ENCODE results near the gene NEK4. TPM values are rescaled to one million over a fixed set of nuclear protein-coding genes. Genes with fewer than 3 reads are reported as not detected.

The NEK4 gene
- polyA plus RNA-seq, 1 donor (not counting 4 experiments of a cell fraction or from before 2014, with no cell fraction given): 13.6 TPM

DNA sequence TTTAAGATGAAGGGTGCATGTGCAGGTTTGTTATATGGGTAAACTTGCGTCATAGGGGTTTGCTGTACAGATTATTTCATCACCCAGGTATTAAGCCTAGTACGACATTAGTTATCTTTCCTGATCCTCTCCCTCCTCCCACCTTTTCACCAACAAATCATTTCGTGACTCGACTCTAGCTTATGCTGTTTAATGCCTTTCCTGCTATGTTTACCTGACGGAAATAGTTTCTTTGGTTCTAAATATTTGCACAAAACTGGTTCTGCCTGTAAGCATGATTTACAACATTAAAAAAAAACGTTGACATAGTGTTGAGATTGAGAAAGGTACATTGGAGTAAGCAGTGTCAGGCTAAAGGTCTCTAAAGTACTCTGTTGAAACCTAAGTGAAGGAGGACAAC is 82.5 kb downstream of the NEK4 start:
- Histone ChIP-seq H3K27ac (ENCODE audit: control insufficient read depth, insufficient read depth, low read length) (peak overlapping the region; percentile 10), H3K36me3 (ENCODE audit: control insufficient read depth in 2 of 2, extremely low read depth in 1 of 2, insufficient read depth in 2 of 2, low read length in 2 of 2) (peaks cover 36 to 55% of the 10 kb centered on the region in 2 experiments), H3K27me3 (ENCODE audit: control insufficient read depth, extremely low read depth, insufficient read depth, low read length) (no peaks in the 10 kb centered on the region), H3K4me2 (ENCODE audit: control insufficient read depth, extremely low read depth, insufficient read depth, low read depth, low read length) (no peak overlapping the region), H3K4me1 (ENCODE audit: control insufficient read depth, extremely low read depth, insufficient read depth, low read length) (peaks cover 17% of the 10 kb centered on the region), H4K20me1 (ENCODE audit: control insufficient read depth, extremely low read depth, insufficient read depth, low read length) (peaks cover 2% of the 10 kb centered on the region), H3K9me3 (ENCODE audit: control insufficient read depth, low read depth, low read length) (no peaks in the 10 kb centered on the region), H3K4me3 (ENCODE audit: control insufficient read depth in 2 of 3, extremely low read depth in 1 of 3, insufficient read depth in 2 of 3, low read depth in 1 of 3, low read length in 3 of 3) (no peak overlapping the region), H3K9me1 (ENCODE audit: control insufficient read depth, extremely low read depth, insufficient read depth, low read length) (no peaks in the 10 kb centered on the region), H2AFZ (ENCODE audit: control insufficient read depth, low read length) (no peak overlapping the region), H3K9ac (ENCODE audit: control insufficient read depth, extremely low read depth, insufficient read depth, low read length) (no peak overlapping the region), H3K79me2 (ENCODE audit: control insufficient read depth, insufficient read depth, low read length) (peaks cover 70% of the 10 kb centered on the region)
- dilution Hi-C loops (cut with MboI; ENCODE audit: extremely low pct_ligation_motif_present, low sequenced_read_pairs): no loop called here
- no peak for FAIRE-seq
- TF ChIP-seq CTCF (optimal IDR thresholded peaks at IDR 0.05 in 1 of 3, IDR thresholded peaks at IDR 0.05 in 1 of 3, conservative IDR thresholded peaks at IDR 0.05 in 1 of 3; ENCODE audit: extremely low read depth in 1 of 3, insufficient read depth in 2 of 3, low read length in 3 of 3) (no peak), EZH2 (IDR thresholded peaks at IDR 0.05; ENCODE audit: low read length) (no peak)
- DNase-seq (ENCODE audit: low read depth, low spot score): no peak

DNA sequence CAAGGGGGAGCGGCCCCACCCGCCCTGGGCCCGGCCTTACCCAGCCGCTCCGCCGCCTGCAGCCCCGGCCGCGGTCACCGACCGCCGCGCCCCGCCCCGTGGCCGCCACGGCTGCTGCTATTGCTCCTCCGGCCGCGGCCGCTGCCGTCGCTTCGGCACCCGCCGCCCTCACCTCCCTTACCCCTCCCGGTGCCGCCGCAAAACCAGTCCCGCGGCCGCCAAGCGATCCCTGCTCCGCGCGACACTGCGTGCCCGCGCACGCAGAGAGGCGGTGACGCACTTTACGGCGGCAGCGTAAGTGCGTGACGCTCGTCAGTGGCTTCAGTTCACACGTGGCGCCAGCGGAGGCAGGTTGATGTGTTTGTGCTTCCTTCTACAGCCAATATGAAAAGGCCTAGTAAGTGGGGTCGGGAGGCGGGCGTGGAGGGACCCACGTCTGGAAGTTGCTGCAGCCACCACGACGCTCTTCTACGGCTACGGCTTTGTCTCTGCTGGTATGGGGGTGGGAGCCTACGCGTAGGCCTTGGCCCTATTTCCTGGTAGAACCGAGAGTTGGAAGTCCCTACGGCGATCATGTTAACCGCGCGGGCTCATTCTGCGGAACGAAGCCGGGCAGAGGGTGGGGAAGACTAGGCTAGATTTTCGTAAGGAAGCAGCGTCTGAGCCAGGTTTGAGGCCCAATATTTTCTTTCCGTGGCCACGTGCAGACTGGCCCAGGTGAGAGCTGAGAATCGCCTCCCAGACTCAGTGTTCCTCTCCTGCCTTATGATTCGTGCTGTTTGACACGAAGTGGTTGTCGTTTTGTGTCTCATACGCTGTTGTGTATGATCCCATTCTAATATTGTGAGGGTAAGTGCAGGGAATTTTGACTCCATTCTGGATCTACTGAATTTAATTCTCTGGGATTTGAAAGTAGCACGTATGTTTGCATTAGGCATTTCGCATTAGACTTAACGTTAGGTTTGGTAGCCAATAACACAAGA is 84.7 kb downstream of the NEK4 start, which contains the start of the genes GNL3 and PBRM1:
TSS of gene GNL3 (plus strand) at position 324 of the 983 bp plus-strand sequence. CDS start at position 385, 61 bp downstream.
TSS of gene PBRM1 (minus strand) at position 205 of the 983 bp plus-strand sequence.
- dilution Hi-C loops (cut with MboI; ENCODE audit: extremely low pct_ligation_motif_present, low sequenced_read_pairs): no loop called here
- peak within 1 kb of the TSS; percentile 89 for H3K27ac ChIP-seq (ENCODE audit: control insufficient read depth, insufficient read depth, low read length)
- peak; percentile 77 for DNase-seq (ENCODE audit: low read depth, low spot score)
- H3K4me1 ChIP-seq (ENCODE audit: control insufficient read depth, extremely low read depth, insufficient read depth, low read length): peaks cover 27% of the 10 kb centered on the region
- peak within 1 kb of the TSS; percentile 70 for H2AFZ ChIP-seq (ENCODE audit: control insufficient read depth, low read length)
- TF ChIP-seq EZH2 (IDR thresholded peaks at IDR 0.05; ENCODE audit: low read length): no peak
- TF ChIP-seq CTCF (optimal IDR thresholded peaks at IDR 0.05 in 1 of 3, IDR thresholded peaks at IDR 0.05 in 1 of 3, conservative IDR thresholded peaks at IDR 0.05 in 1 of 3; ENCODE audit: extremely low read depth in 1 of 3, insufficient read depth in 2 of 3, low read length in 3 of 3): no peak
- H3K9me3 ChIP-seq (ENCODE audit: control insufficient read depth, low read depth, low read length): no peaks in the 10 kb centered on the region
- H3K27me3 ChIP-seq (ENCODE audit: control insufficient read depth, extremely low read depth, insufficient read depth, low read length): no peaks in the 10 kb centered on the region
- H3K4me2 ChIP-seq (ENCODE audit: control insufficient read depth, extremely low read depth, insufficient read depth, low read depth, low read length): peak within 1 kb of the TSS; percentile 93
- H4K20me1 ChIP-seq (ENCODE audit: control insufficient read depth, extremely low read depth, insufficient read depth, low read length): no peaks in the 10 kb centered on the region
- H3K79me2 ChIP-seq (ENCODE audit: control insufficient read depth, insufficient read depth, low read length): peaks cover 79% of the 10 kb centered on the region
- H3K9me1 ChIP-seq (ENCODE audit: control insufficient read depth, extremely low read depth, insufficient read depth, low read length): no peaks in the 10 kb centered on the region
- no peak for FAIRE-seq
- H3K9ac ChIP-seq (ENCODE audit: control insufficient read depth, extremely low read depth, insufficient read depth, low read length): peak within 1 kb of the TSS; percentile 94
- peaks cover 26 to 40% of the 10 kb centered on the region in 2 experiments for H3K36me3 ChIP-seq (ENCODE audit: control insufficient read depth in 2 of 2, extremely low read depth in 1 of 2, insufficient read depth in 2 of 2, low read length in 2 of 2)
- H3K4me3 ChIP-seq (ENCODE audit: control insufficient read depth in 2 of 3, extremely low read depth in 1 of 3, insufficient read depth in 2 of 3, low read depth in 1 of 3, low read length in 3 of 3): peak within 1 kb of the TSS; percentile 77 to 87 (median 82)
